Measurements from ENCODE around the gene PKHD1.

Gene PKHD1

DNA sequence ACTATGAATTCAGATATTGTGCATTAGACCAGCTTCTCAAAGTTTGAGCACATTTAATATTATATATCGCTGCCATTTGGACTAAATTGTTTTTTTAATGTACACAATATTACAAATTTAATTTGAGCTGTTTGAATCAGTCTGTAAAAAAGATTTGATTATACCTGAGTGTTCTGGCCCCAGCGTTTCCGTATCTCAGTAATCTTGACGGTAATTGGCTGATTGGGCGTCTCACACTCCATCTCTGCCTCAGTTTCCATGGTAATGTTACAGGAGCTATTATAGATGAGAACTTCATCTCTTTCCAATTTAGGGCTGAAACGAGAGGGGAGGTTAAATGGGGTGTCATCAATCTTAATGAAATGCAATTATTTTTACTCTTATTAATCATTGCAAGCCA, 77.3 kb downstream of the PKHD1 start:
- POLR2A ChIA-PET, result no interaction called here
- no peak for TF ChIP-seq FOXK2 (IDR thresholded peaks at IDR 0.05)
- TF ChIP-seq SUZ12 (IDR thresholded peaks at IDR 0.05), result no peak
- TF ChIP-seq LEF1 (IDR thresholded peaks at IDR 0.05; ENCODE audit: borderline replicate concordance), result no peak
- no peak for TF ChIP-seq BHLHE40 (IDR thresholded peaks at IDR 0.05; ENCODE audit: borderline replicate concordance)
- TF ChIP-seq HDGF (IDR thresholded peaks at IDR 0.05; ENCODE audit: borderline replicate concordance), result no peak
- TF ChIP-seq ELF4 (IDR thresholded peaks at IDR 0.05), result no peak
- TF ChIP-seq ARNT (IDR thresholded peaks at IDR 0.05), result no peak
- no peak for TF ChIP-seq L3MBTL2 (conservative IDR thresholded peaks at IDR 0.05)
- TF ChIP-seq FOXM1 (IDR thresholded peaks at IDR 0.05; ENCODE audit: borderline replicate concordance), result no peak
- TF ChIP-seq, protein P1, sequence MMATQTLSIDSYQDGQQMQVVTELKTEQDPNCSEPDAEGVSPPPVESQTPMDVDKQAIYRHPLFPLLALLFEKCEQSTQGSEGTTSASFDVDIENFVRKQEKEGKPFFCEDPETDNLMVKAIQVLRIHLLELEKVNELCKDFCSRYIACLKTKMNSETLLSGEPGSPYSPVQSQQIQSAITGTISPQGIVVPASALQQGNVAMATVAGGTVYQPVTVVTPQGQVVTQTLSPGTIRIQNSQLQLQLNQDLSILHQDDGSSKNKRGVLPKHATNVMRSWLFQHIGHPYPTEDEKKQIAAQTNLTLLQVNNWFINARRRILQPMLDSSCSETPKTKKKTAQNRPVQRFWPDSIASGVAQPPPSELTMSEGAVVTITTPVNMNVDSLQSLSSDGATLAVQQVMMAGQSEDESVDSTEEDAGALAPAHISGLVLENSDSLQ (IDR thresholded peaks at IDR 0.05), result no peak
- TF ChIP-seq NFRKB (IDR thresholded peaks at IDR 0.05), result no peak
- TF ChIP-seq ZNF384 (IDR thresholded peaks at IDR 0.05), result no peak
- TF ChIP-seq SP1 (IDR thresholded peaks at IDR 0.05), result no peak
- no peak for TF ChIP-seq CTBP1 (IDR thresholded peaks at IDR 0.05; ENCODE audit: borderline replicate concordance)
- TF ChIP-seq FOXA1 (IDR thresholded peaks at IDR 0.05), result no peak
- no peak for TF ChIP-seq TARDBP (IDR thresholded peaks at IDR 0.05)
- no peak for DNase-seq (ENCODE audit: extremely low spot score)
- CTCF ChIA-PET, result interaction anchor here (0.6 to 1.2 kb wide), 2 partner anchors 10 to 1026 kb away, joined by 3 to 4 read pairs; no protein-coding TSS in a partner anchor

DNA sequence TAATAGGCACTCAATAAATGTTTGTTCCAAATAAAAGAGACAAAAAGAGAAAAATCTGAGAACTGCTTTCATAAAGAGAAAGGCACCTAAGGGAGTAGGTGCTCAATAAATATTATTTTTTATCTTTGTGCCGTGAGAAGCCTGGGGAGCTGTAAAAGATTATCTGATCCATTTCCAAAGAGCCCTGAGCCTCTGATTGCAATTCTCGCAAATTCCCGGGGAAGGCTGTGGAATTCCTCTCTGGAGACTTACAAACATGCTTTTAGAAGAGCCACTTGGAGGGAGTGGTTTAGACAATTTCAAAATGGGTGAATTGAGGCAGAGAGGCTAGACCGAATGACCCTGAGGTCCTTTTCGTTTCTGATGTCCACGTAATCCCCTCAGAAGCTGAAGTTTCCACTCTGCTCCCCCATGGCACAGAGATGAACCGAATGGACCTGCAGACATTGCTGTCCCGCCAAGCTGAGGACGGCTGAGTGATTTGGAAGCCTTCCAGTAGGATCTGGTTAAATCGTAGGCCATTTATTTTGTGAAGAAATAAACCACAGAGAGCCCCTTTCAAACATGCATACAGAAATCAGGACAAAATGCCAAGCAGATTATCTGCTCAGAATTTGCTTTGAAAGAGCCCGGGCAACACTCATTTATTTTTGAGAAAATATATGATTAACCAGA, 77.8 kb downstream of the PKHD1 start:
- no peak for TF ChIP-seq NFRKB (IDR thresholded peaks at IDR 0.05)
- ChIA-PET CTCF (no interaction called here), POLR2A (no interaction called here)
- no peak for DNase-seq (ENCODE audit: extremely low spot score)

DNA sequence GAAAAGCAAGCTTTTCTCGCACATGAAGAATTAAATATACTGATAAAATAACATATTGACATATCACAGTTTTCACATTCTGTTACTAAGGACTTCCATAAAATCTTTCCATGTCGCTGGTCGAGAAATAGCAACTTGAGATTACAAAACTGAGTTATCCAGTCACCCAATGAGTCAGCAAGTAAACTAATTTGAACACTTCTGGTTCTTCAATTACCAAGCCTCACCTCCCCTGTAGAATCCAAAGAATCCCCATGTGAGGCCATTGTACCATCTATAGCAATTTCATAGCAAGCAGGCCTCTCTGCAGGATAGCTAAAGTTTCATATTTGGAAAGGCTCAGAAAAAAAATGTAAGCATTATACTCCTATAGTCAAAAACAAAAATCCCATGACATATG, 87.3 kb downstream of the PKHD1 start:
- TF ChIP-seq LEF1 (IDR thresholded peaks at IDR 0.05; ENCODE audit: borderline replicate concordance) (no peak), L3MBTL2 (conservative IDR thresholded peaks at IDR 0.05) (no peak), BHLHE40 (IDR thresholded peaks at IDR 0.05; ENCODE audit: borderline replicate concordance) (no peak), ARNT (IDR thresholded peaks at IDR 0.05) (no peak), HDGF (IDR thresholded peaks at IDR 0.05; ENCODE audit: borderline replicate concordance) (no peak), CTBP1 (IDR thresholded peaks at IDR 0.05; ENCODE audit: borderline replicate concordance) (no peak)
- ChIA-PET POLR2A (no interaction called here), CTCF (no interaction called here)
- no peak for DNase-seq (ENCODE audit: extremely low spot score)

DNA sequence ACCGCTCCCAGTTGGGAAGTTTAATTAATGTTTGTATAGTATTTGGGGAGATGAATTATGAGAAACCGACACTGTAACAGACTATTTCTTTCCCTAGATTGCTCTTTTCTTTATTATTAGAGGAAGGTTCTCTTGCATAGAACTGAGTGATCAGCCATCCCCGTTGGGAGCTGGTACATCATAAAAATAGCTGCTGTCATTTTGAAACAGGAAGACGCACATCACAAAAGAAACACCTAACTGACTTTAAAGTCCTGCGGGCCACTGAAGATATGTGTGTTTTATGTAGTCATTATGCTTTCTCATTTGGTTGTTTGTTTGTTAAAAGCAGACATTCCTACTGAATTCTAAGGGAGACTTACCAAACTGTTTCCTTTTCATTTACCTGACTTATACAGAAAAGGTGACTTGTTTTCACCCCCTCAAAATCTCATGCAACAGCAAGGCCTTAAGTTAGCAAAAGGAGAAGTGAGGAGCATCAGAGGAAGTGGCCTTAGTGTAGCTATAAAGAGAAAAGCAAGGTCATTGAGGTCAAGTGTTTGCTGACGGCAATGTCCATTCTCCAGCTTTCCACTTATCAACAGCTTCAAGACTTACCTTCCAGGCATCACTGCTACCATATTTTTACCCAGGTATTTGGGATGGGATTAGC, 91.0 kb downstream of the PKHD1 start:
- TF ChIP-seq ZNF384 (IDR thresholded peaks at IDR 0.05) (no peak), FOXK2 (IDR thresholded peaks at IDR 0.05) (no peak), FOXA1 (IDR thresholded peaks at IDR 0.05) (no peak), BHLHE40 (IDR thresholded peaks at IDR 0.05; ENCODE audit: borderline replicate concordance) (no peak), ELF4 (IDR thresholded peaks at IDR 0.05) (no peak), SP1 (IDR thresholded peaks at IDR 0.05) (no peak), SUZ12 (IDR thresholded peaks at IDR 0.05) (no peak), HDGF (IDR thresholded peaks at IDR 0.05; ENCODE audit: borderline replicate concordance) (no peak), CTBP1 (IDR thresholded peaks at IDR 0.05; ENCODE audit: borderline replicate concordance) (no peak), LEF1 (IDR thresholded peaks at IDR 0.05; ENCODE audit: borderline replicate concordance) (no peak), L3MBTL2 (conservative IDR thresholded peaks at IDR 0.05) (no peak), TARDBP (IDR thresholded peaks at IDR 0.05) (no peak), ARNT (IDR thresholded peaks at IDR 0.05) (no peak)
- TF ChIP-seq, protein P1 (IDR thresholded peaks at IDR 0.05), result no peak
- CTCF ChIA-PET, result no interaction called here
- POLR2A ChIA-PET, result no interaction called here
- no peak for DNase-seq (ENCODE audit: extremely low spot score)

DNA sequence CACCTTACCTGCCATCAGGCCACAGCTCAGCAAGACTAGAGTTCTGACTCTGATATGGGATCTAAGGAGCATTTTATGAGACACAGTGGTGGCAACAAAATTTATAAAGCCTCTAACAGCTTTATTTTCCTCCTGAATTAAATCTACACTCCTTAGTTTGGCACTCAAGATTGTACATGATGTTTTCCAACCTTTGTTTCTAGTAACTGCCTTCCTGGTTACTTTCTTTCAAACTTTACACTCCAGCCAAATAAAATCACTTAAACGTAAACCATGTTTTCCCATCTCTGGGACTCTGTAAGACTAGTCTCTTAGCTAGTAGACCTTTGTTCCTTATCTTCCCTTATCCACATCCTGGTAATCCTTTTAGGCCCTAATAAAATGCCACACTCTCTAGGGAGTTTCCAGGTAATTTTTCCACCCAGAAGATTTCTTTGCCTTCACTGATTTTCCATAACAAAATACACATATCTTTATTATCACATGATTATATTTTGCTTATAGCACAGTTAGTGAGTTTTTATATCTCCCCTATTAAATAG, 92.1 kb downstream of the PKHD1 start:
- ChIA-PET CTCF (no interaction called here), POLR2A (no interaction called here)
- no peak for TF ChIP-seq ZNF384 (IDR thresholded peaks at IDR 0.05)
- no peak for TF ChIP-seq CTBP1 (IDR thresholded peaks at IDR 0.05; ENCODE audit: borderline replicate concordance)
- TF ChIP-seq TARDBP (IDR thresholded peaks at IDR 0.05), result no peak
- TF ChIP-seq NFRKB (IDR thresholded peaks at IDR 0.05), result no peak
- no peak for TF ChIP-seq LEF1 (IDR thresholded peaks at IDR 0.05; ENCODE audit: borderline replicate concordance)
- no peak for TF ChIP-seq FOXK2 (IDR thresholded peaks at IDR 0.05)
- TF ChIP-seq ELF4 (IDR thresholded peaks at IDR 0.05), result no peak
- TF ChIP-seq L3MBTL2 (conservative IDR thresholded peaks at IDR 0.05), result no peak
- no peak for TF ChIP-seq ARNT (IDR thresholded peaks at IDR 0.05)
- TF ChIP-seq FOXM1 (IDR thresholded peaks at IDR 0.05; ENCODE audit: borderline replicate concordance), result no peak
- TF ChIP-seq SP1 (IDR thresholded peaks at IDR 0.05), result no peak
- TF ChIP-seq BHLHE40 (IDR thresholded peaks at IDR 0.05; ENCODE audit: borderline replicate concordance), result no peak
- no peak for TF ChIP-seq HDGF (IDR thresholded peaks at IDR 0.05; ENCODE audit: borderline replicate concordance)
- TF ChIP-seq, protein P1 (IDR thresholded peaks at IDR 0.05), result no peak
- no peak for TF ChIP-seq SUZ12 (IDR thresholded peaks at IDR 0.05)
- no peak for TF ChIP-seq FOXA1 (IDR thresholded peaks at IDR 0.05)
- no peak for DNase-seq (ENCODE audit: extremely low spot score)

DNA sequence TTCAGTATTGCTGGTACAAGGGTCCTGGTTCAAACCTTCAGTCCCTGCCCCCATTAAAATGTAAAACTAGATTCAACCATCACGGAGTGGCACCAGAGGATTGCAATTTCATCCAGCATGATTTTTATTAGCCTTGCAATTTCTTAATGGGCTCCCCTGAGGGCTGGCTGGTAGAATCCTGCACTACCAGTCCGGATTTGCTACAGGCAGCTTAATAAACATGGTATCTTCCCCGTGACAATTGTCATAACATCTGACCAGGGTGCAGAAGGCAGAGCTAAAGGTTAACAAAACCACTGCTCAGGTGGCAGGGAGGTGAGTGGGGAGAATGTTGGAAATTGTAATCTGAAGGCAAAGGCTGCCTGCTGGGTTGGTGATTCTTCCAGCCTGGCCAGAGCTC, 94.5 kb downstream of the PKHD1 start:
- ChIA-PET POLR2A (no interaction called here), CTCF (interaction anchor here (1.0 to 1.2 kb wide), 2 partner anchors 27 to 57 kb away, joined by 3 read pairs; no protein-coding TSS in a partner anchor)
- DNase-seq (ENCODE audit: extremely low spot score), result no peak

More for the DNA sequence above, 94.5 kb downstream of the PKHD1 start:
- no peak for TF ChIP-seq HDGF (IDR thresholded peaks at IDR 0.05; ENCODE audit: borderline replicate concordance)
- no peak for TF ChIP-seq SUZ12 (IDR thresholded peaks at IDR 0.05)
- TF ChIP-seq CTBP1 (IDR thresholded peaks at IDR 0.05; ENCODE audit: borderline replicate concordance), result no peak
- TF ChIP-seq SP1 (IDR thresholded peaks at IDR 0.05), result no peak
- no peak for TF ChIP-seq ZNF384 (IDR thresholded peaks at IDR 0.05)
- no peak for TF ChIP-seq FOXA1 (IDR thresholded peaks at IDR 0.05)
- no peak for TF ChIP-seq ARNT (IDR thresholded peaks at IDR 0.05)
- TF ChIP-seq, protein P1 (IDR thresholded peaks at IDR 0.05), result no peak
- no peak for TF ChIP-seq TARDBP (IDR thresholded peaks at IDR 0.05)
- TF ChIP-seq FOXK2 (IDR thresholded peaks at IDR 0.05), result no peak
- no peak for TF ChIP-seq NFRKB (IDR thresholded peaks at IDR 0.05)
- TF ChIP-seq L3MBTL2 (conservative IDR thresholded peaks at IDR 0.05), result no peak
- TF ChIP-seq BHLHE40 (IDR thresholded peaks at IDR 0.05; ENCODE audit: borderline replicate concordance), result no peak
